Peyer's patch (tissue), 4 donors: ENCODE data around the gene MLLT1. TPM values are rescaled to one million over a fixed set of nuclear protein-coding genes. Genes with fewer than 3 reads are reported as not detected.
A peak's percentile ranks its signal among the peaks of the same experiment; 100 is the strongest.

ENCODE experiments used
- DNase-seq, 3 donors: peaks; one replicate each; pipeline ENCODE4 v3.0.0-alpha.2; 2017 to 2019
- H3K27ac ChIP-seq, 4 donors: fragments of 200-600 bp; sonication (generic); one replicate each; pipeline ENCODE4 v1.5.1; 2016 to 2019
- H3K27me3 ChIP-seq, 2 donors: fragments of 200-600 bp; sonication (generic); one replicate each; pipeline ENCODE4 v1.5.1; 2019
- H3K36me3 ChIP-seq, 3 donors: fragments of 200-600 bp; sonication (generic); one replicate each; pipeline ENCODE4 v1.5.1; 2016 to 2019
- H3K4me1 ChIP-seq, 4 donors: fragments of 200-600 bp; sonication (generic); one replicate each; pipeline ENCODE4 v1.5.1; 2016 to 2019
- H3K4me3 ChIP-seq, 4 donors: fragments of 200-600 bp; sonication (generic); 1 replicate in 3 of 4; 2 replicates in 1 of 4; pipeline ENCODE4 v1.5.1; 2016 to 2019; ENCODE audit warnings: mild to moderate bottlenecking in 1 of 4
- H3K9me3 ChIP-seq, 4 donors: fragments of 200-600 bp; sonication (generic); one replicate each; pipeline ENCODE4 v1.5.1; 2016 to 2019; ENCODE audit warnings: mild to moderate bottlenecking in 1 of 4
- POLR2A ChIP-seq, 2 donors: fragments of 450-650 bp; IDR thresholded peaks; one replicate each; pipeline ENCODE4 v1.5.1; 2017; ENCODE audit warnings: antibody characterized with exemption in 2 of 2, mild to moderate bottlenecking in 2 of 2, moderate library complexity in 2 of 2
- total RNA-seq, 4 donors: library from RNA; depleted of rRNA; stranded (reverse); fragments of >200 nt; gene quantifications; one replicate each; pipeline ENCODE4 v1.1.0, GENCODE V29; 2016
- TF ChIP-seq, protein P1 (sequence below), 6 experiments: fragments of 450-650 bp in 4 of 6; fragments of 200-600 bp in 2 of 6; sonication (generic) in 1 of 6; IDR thresholded peaks; one replicate each; pipeline ENCODE4 v1.5.1; 2017 to 2019; ENCODE audit warnings: antibody characterized with exemption in 6 of 6, mild to moderate bottlenecking in 3 of 6, moderate library complexity in 1 of 6

MLLT1 gene
- total RNA-seq, 4 donors from 2014 or later, result 9.5 to 24.8 (median 19.3) TPM

DNA sequence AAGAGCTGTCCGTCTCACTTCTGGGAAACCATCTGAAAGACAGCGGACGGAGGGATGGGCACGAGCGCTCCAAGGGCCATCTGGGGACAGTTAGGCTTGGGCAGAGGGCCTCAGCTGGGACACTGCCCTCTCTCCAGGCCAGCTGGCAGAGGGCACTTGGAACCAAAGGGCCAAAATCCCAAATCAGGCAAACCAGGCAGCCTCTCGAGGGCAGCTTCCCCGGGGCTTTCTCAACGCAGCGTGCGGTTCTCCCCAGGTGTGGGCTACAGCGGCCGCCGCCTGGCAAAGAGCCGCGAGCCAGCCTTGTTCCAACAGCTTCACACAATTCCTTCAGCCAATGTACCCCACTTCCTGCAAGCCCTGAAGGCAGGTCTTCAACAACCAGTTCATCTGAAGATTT lies 5.0 kb downstream of the MLLT1 start:
- no peaks in the 10 kb centered on the region for H3K9me3 ChIP-seq
- H3K4me3 ChIP-seq, result no peak overlapping the region
- TF ChIP-seq, protein P1, sequence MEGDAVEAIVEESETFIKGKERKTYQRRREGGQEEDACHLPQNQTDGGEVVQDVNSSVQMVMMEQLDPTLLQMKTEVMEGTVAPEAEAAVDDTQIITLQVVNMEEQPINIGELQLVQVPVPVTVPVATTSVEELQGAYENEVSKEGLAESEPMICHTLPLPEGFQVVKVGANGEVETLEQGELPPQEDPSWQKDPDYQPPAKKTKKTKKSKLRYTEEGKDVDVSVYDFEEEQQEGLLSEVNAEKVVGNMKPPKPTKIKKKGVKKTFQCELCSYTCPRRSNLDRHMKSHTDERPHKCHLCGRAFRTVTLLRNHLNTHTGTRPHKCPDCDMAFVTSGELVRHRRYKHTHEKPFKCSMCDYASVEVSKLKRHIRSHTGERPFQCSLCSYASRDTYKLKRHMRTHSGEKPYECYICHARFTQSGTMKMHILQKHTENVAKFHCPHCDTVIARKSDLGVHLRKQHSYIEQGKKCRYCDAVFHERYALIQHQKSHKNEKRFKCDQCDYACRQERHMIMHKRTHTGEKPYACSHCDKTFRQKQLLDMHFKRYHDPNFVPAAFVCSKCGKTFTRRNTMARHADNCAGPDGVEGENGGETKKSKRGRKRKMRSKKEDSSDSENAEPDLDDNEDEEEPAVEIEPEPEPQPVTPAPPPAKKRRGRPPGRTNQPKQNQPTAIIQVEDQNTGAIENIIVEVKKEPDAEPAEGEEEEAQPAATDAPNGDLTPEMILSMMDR (IDR thresholded peaks at IDR 0.05), result no peak
- TF ChIP-seq POLR2A (IDR thresholded peaks at IDR 0.05), result no peak
- peaks cover 0 to 79% (median 13%) of the 10 kb centered on the region in 4 donors for H3K4me1 ChIP-seq
- no peaks in the 10 kb centered on the region for H3K27me3 ChIP-seq
- peak in 1 of 3 donors; percentile 43 for DNase-seq
- H3K36me3 ChIP-seq, result peaks cover 0 to 9% (median 0%) of the 10 kb centered on the region in 3 donors
- H3K27ac ChIP-seq, result peak overlapping the region; percentile 64 to 85 (median 73)

DNA sequence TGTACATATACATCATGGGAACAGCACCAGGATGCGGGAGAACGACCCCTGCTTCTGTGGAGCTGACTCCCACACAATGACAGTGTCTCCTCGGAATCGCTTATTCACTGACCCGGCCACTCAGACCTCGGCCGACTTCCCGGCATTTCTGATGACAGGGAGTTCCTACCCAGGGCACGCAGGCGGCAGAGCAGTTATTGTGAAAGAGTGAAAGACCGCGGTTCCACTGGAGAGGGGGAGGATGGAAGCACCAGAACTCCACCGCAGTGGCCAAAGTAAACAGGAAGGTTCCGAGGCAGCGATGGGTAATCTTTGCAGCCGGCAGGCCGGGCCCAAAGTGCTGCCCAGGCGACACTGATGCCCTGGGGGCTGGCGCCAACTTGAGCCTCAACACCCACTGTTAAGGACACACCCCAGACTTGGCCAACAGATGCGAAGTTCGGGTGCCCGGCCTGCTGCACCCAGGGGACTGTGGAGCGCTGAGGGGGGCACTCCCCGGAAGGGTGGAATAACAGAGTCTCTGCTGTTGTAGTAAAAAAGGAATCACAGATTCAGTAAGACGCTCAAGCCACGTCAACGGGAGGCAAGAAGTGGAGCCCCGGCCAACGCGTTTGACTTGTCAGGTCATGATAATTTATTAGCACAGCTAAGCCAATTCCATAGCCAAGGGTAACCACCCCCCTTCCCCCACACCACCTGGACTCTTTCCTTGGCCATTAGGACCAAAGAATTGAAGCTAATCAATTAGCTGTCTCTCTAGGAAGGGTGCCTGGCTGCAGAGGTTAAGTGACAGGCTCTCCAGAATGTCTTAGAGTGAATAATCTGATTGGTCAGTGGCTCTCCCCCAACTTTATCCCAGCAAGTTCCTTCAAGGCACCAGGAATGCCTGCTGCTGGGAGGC lies 5.8 kb downstream of the MLLT1 start:
- Histone ChIP-seq H3K9me3 (no peaks in the 10 kb centered on the region), H3K27me3 (no peaks in the 10 kb centered on the region), H3K4me1 (peaks cover 0 to 78% (median 11%) of the 10 kb centered on the region in 4 donors), H3K4me3 (peak overlapping the region in 2 of 4 donors; percentile 21 to 28), H3K27ac (peak overlapping the region; percentile 64 to 85 (median 76)), H3K36me3 (peaks cover 0 to 16% (median 0%) of the 10 kb centered on the region in 3 donors)
- peak in 2 of 3 donors; percentile 28 to 74 for DNase-seq
- TF ChIP-seq POLR2A (IDR thresholded peaks at IDR 0.05), result no peak
- TF ChIP-seq, protein P1 (IDR thresholded peaks at IDR 0.05), result no peak

DNA sequence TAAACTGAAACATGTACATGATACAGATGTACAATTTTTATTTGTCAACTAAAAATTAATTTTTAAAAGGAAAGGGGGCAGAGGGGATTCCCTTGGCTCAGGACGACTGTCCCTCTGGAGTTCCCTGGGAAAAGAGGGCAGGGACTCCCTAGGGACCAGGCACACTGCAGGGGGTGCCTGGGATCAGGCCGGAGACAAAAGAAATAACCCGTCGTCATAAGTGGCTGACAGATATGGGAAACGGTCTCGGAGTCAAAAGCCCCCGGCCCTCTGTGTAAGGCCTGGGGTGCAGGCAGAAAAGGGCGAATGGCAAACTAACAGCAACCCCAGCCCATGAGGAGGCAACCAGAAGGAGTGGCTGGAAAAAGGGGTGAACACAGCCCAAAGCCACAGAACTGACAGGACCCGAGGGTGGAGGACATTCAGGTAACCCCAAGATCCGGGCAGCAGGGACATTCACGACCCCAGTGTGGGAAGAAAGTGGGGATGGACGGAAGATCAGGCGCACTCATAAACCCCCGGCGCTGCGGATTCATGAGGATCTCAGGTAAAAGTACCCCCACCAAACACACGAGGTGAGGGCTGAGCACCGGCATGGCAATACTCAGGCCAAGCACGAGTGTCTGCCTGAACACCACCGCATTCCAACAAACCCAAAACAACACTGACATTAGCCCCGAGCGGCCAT lies 6.7 kb downstream of the MLLT1 start:
- Histone ChIP-seq H3K9me3 (no peaks in the 10 kb centered on the region), H3K36me3 (peaks cover 0 to 19% (median 0%) of the 10 kb centered on the region in 3 donors), H3K27me3 (no peaks in the 10 kb centered on the region), H3K4me1 (peaks cover 0 to 70% (median 3%) of the 10 kb centered on the region in 4 donors), H3K4me3 (peak overlapping the region in 1 of 4 donors; percentile 21), H3K27ac (peak overlapping the region; percentile 64 to 85 (median 76))
- TF ChIP-seq POLR2A (IDR thresholded peaks at IDR 0.05), result no peak
- TF ChIP-seq, protein P1 (IDR thresholded peaks at IDR 0.05), result no peak
- peak in 1 of 3 donors; percentile 41 for DNase-seq

DNA sequence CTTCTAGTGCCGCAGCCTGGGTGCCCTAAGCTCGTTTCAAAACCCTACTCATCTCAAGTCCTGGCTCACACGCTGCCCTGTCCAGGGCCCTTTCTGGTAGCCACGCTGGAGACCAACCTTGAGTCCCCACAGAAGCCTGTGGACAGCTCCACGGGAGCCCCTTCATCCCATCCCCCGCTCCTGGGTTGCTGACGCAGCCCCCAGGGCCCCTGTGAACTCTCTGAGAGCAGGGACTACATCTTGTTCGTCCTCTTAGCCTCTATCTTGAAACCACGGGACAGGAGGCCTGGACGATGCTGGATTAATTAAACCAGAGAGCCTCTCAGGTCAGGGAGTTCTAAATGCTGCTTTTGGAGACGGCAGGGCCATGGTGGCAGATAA lies 7.4 kb downstream of the MLLT1 start:
- Histone ChIP-seq H3K4me1 (peaks cover 0 to 64% (median 0%) of the 10 kb centered on the region in 4 donors), H3K27me3 (no peaks in the 10 kb centered on the region), H3K36me3 (peaks cover 0 to 19% (median 0%) of the 10 kb centered on the region in 3 donors), H3K27ac (peak overlapping the region; percentile 64 to 85 (median 70)), H3K4me3 (no peak overlapping the region), H3K9me3 (no peaks in the 10 kb centered on the region)
- no peak for DNase-seq
- no peak for TF ChIP-seq POLR2A (IDR thresholded peaks at IDR 0.05)
- TF ChIP-seq, protein P1 (IDR thresholded peaks at IDR 0.05), result no peak

DNA sequence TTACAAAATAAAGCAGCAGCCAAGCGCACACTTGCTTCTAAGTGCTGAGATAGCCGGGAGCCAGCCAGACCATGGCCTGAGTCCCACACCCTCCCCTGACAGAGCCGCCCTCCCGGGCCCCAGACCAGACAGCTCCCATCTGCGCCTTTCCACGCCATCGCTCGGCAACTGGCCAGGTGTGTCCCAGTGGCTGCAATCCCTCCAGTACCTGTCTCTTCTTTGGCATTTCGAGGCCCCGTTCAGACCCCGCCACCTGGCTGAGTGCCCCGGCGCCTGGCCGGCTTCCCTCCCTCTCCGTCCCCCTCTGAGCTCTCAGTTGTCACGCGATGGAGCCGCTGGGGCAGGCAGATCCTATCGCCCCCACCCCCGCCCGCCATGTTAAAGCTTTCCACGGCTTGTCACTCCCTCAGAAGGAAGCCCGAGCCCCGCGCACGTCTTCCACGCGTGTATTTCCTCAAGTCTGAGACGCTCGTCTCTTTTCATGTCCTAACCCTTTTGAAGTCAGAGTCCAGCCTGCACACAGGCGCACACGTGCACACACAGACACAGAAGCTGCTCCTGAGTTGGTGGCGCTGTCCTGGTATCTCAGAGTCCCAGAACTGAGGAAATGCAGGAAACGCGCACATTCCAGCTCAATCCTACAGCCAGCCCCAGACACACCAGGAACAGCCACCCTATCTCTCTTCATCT lies 7.9 kb downstream of the MLLT1 start:
- Histone ChIP-seq H3K27me3 (no peaks in the 10 kb centered on the region), H3K9me3 (no peaks in the 10 kb centered on the region), H3K36me3 (peaks cover 0 to 19% (median 0%) of the 10 kb centered on the region in 3 donors), H3K4me1 (peaks cover 0 to 60% (median 0%) of the 10 kb centered on the region in 4 donors), H3K4me3 (peak overlapping the region in 2 of 4 donors; percentile 22 to 29), H3K27ac (peak overlapping the region; percentile 64 to 85 (median 70))
- DNase-seq, result peak; percentile 28 to 72 (median 62)
- TF ChIP-seq, protein P1 (IDR thresholded peaks at IDR 0.05), result no peak
- no peak for TF ChIP-seq POLR2A (IDR thresholded peaks at IDR 0.05)
